Skin of body (tissue), 2 donors: Measurements from ENCODE around the gene MGST1. TPM values are rescaled to one million over a fixed set of nuclear protein-coding genes. Genes with fewer than 3 reads are reported as not detected.

Experiments
- DNase-seq: peaks from one replicate; lab custom pipeline; 2025; lab: John Stamatoyannopoulos, UW
- total RNA-seq: library from RNA; depleted of rRNA; stranded (reverse); fragments of >200 nt; gene quantifications from one replicate; pipeline ENCODE4 v1.2.3, GENCODE V29; 2014

The MGST1 gene, protein sequence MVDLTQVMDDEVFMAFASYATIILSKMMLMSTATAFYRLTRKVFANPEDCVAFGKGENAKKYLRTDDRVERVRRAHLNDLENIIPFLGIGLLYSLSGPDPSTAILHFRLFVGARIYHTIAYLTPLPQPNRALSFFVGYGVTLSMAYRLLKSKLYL
- 50.2 TPM for total RNA-seq

DNA sequence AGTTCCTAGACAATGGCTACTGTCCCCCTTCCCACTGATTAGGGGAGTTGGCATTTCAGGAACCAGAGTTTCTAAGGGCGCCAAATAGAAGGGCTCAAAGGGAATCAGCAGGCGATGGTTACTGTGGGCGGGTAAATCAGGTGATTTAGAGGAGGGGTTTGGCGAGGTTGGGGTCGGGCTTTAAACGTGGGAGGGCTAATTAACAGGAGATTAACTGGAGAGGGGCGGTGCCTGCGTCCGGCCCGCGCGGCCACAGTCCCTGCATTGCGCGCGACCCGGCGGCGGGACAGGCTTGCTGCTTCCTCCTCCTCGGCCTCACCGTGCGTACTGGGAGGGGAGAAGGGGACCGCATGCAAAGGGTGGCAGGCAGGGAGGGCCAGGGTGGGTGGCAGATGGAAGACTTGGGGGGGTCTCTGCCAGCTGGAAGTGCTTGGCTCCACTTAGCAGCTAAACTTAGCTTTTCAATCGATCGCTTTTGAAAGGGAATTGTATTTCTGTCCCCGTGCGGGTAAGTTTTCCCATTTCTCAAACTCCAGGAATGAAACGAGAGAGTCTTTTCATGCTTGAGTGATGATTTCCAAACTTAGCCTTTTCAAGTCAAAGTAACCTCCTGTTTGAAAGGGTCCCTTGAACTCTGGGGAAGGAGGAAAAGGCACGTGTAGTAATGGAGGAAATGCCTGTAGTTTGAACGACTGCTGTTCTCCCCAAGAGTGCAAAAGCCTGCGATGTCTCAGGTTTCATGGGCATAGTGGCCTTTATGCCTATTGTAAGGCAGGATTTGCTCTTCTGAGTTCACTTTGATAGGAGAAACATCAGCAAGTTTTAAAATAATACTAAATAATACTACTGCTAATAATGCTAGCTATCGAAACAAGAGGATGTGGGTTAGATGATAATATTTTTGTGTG is at the start of gene MGST1:
Gene MGST1 (plus strand): TSS at position 255 of the 908 bp plus-strand sequence. CDS start 6,608 bp downstream, outside the sequence.
- no peak for DNase-seq

GRCh38 chr12:16299403-16299802 is 48.0 kb upstream of the MGST1 start:
- DNase-seq = peak; percentile 33

GRCh38 chr12:16300122-16300521 is 47.3 kb upstream of the MGST1 start:
- DNase-seq = peak; percentile 26

- peak; percentile 89 for DNase-seq
Observed at GRCh38 chr12:16300736-16301135, 46.7 kb upstream of the MGST1 start.

- DNase-seq = no peak
Observed at GRCh38 chr12:16303939-16304338, 43.5 kb upstream of the MGST1 start.

GRCh38 chr12:16307856-16308475 is 39.5 kb upstream of the MGST1 start:
- no peak for DNase-seq

DNA sequence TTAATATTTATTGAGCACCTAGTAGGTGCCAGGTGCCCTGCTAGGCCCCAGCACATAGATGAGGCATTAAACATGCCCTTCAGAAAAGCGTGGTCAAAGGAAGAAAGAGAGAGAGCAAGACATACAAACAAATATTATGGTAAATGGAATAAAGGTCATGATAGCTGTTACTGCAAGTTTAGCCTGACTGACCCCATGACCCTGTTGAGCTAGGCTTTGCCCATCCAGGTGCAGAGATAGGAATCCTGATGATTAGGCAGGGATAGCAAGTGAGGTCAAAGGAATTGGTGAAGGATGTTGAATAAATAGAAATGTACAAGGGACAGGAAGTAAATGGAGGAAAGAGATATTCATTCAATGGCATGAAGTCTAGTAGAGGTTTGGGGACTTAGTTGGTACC is 36.5 kb upstream of the MGST1 start:
- DNase-seq = no peak

DNA sequence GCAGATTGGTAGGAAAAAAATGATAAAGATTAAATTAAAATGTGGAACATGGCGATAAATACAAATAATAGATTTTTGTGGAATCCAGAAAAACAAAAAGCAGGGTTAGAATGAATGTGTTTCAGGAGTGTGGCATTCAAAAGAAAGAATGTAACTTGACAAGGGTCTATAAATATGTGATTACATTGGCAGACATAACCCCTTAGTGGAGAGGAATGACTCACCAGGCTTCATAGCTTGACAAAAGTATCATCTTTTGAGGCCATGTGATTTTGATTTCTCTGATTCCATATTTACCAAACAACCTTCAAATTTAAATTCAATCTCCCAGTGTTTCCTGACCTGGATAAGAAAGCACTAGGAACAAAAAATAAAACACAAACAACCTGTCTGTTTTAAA is 24.4 kb upstream of the MGST1 start:
- no peak for DNase-seq

- no peak for DNase-seq
Observed at GRCh38 chr12:16323638-16324037, 23.8 kb upstream of the MGST1 start.

DNA sequence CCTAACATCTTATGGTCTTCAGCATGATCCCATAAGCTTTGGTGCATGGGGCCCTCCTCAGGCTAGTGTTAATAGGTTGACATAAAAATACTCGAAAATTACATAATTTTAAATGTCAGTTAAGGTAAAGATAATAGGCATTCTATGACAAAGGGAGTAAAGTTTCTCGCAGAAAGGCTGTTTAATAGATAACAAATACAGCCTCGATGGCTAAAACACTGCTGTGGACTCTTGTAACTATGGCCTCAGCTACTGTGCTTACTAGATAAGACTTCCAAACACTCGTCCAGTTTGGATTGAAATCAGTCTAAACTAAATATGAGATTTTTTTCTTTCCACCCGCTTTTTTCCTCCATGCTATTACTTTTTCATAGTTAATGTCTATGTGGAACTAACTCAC is 23.2 kb upstream of the MGST1 start:
- no peak for DNase-seq

DNA sequence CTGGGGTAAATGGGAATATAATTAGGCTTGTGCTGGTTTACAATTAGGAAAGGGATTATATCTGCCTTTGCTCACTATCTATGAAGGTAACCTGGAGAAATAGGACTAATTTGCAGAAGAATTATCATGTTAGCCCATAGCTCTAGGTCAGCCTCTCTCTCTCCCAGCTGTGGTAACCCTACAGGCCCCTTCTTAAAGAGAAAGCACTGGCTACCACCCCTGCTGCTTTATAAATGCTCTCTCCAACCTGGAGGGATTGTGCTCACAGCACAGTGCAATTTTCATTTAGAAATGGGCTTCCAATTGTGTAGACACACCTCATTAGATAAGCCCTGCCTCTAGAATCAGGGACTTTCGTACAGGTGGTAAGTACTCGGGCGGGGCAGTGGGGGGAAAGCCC is 22.7 kb upstream of the MGST1 start:
- no peak for DNase-seq

DNA sequence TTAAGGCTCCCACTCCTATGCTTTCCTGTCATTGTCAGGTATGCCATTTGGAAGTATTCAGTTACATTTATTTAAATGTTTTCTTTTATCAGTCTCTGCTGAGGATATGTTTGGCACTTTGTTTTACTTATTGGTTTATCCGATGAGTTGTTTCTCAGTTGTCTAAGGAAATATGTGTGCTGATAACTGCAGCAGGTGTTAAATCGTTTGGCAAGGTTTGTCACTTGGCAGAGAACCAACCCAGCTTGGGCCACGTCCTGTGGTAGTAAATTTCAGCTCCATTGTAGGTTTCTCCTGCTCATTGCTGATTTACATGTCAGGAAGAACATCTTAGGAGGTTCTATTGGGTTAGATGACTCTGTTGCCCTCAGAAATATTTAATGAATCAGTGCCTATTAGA is 22.0 kb upstream of the MGST1 start:
- no peak for DNase-seq

- DNase-seq = no peak
Observed at GRCh38 chr12:16327963-16328362, 19.5 kb upstream of the MGST1 start.

- DNase-seq = no peak
Observed at GRCh38 chr12:16329594-16329993, 17.9 kb upstream of the MGST1 start.

- DNase-seq = no peak
Observed at GRCh38 chr12:16330560-16330959, 16.9 kb upstream of the MGST1 start.

- no peak for DNase-seq
Observed at GRCh38 chr12:16331998-16332397, 15.4 kb upstream of the MGST1 start.

GRCh38 chr12:16335838-16336237 is 11.6 kb upstream of the MGST1 start:
- DNase-seq = no peak

- no peak for DNase-seq
Observed at GRCh38 chr12:16344269-16344668, 3.2 kb upstream of the MGST1 start.

- DNase-seq = no peak
Observed at GRCh38 chr12:16345105-16345504, 2.3 kb upstream of the MGST1 start.

DNA sequence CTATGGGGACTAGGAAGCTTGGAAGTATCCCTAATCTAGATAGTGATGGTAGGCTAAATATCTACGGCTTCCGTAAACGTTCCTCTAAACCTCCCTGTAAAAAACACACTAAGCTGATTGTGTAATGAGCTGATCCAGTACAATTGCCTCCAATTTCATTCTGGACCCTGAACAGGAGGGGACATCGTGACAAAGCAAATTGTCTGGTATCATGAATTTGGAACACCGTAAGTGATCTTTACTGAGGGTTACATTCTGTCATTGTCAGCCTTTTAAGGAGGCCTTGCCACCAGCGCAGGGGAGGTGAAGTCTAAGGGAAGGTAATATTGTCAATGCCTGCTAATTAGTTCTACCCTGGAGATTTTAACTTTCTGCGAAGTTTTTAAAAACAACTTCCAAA is 487 bp upstream of the MGST1 start:
- DNase-seq = no peak

GRCh38 chr12:16348435-16349130 is 1.1 kb downstream of the MGST1 start:
- DNase-seq = no peak

DNA sequence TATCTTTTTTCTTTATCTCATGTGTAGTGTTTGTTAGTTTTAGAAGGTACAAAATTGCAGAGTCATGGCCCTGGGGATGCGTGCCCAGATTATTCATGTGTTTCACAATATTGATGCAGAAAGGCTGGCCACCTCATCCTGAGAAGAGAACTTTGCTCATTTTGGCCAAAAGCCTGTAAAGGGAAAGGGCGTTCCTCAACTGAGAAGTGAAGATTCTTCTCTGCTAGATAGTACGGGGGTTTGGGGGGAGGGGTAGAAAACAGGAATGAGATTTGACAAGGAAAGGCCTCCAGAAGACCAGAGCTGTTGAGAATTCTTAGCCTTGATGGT is 1.7 kb downstream of the MGST1 start:
- no peak for DNase-seq
